SK-N-SH (cell line): ENCODE data around the gene OSBP2. TPM values are rescaled to one million over a fixed set of nuclear protein-coding genes. Genes with fewer than 3 reads are reported as not detected.

Experiments
- CTCF ChIA-PET: fragments of 300-600, 350-600 bp; formaldehyde crosslinking; extraction: SDS; loops from one replicate; lab custom pipeline; 2021; lab: Yijun Ruan, JAX
- POLR2A ChIA-PET: fragments of 350-600 bp; sonication (Branson Sonifier 250); formaldehyde crosslinking; extraction: SDS; loops from one replicate; lab custom pipeline; 2020; ENCODE audit warnings: antibody characterized with exemption, inconsistent platforms; lab: Yijun Ruan, JAX
- DNase-seq: peaks from one replicate; pipeline ENCODE4 v3.0.0; 2012
- H2AFZ ChIP-seq: fragments of 200-600 bp; sonication (generic); 2 replicates; pipeline ENCODE4 v1.8.1; 2016; ENCODE audit warnings: antibody characterized with exemption, mild to moderate bottlenecking, low read depth
- H3F3A ChIP-seq: fragments of 200-600 bp; sonication (generic); replicated peaks from 2 replicates; pipeline ENCODE3; 2016; ENCODE audit warnings: antibody characterized with exemption, mild to moderate bottlenecking; ENCODE audit not compliant: insufficient read depth
- H3K27ac ChIP-seq, 2 experiments: fragments of 200-500 bp in 1 of 2; fragments of 200-600 bp in 1 of 2; sonication (Bioruptor generic) in 1 of 2; sonication (generic), shearing (Covaris generic) in 1 of 2; 2 replicates each; pipeline versions ENCODE4 v1.5.1 to v1.6.1; 2014 to 2016; ENCODE audit warnings: low read depth in 2 of 2, inconsistent platforms in 1 of 2, low read length in 1 of 2, mild to moderate bottlenecking in 1 of 2, mixed read lengths in 1 of 2
- H3K27me3 ChIP-seq: fragments of 200-600 bp; sonication (generic), shearing (Covaris generic); 2 replicates; pipeline ENCODE4 v1.6.1; 2016; ENCODE audit warnings: mixed run types; ENCODE audit not compliant: insufficient read depth
- H3K36me3 ChIP-seq, 2 experiments: fragments of 200-500 bp in 1 of 2; fragments of 200-600 bp in 1 of 2; sonication (Bioruptor generic) in 1 of 2; sonication (generic) in 1 of 2; replicated peaks in 1 of 2; 2 replicates each; pipeline versions ENCODE3 to v1.5.1; 2014 to 2016; ENCODE audit warnings: low read length in 1 of 2, mild to moderate bottlenecking in 1 of 2; ENCODE audit not compliant: insufficient read depth in 2 of 2, control insufficient read depth in 1 of 2
- H3K4me1 ChIP-seq, 2 experiments: fragments of 200-500 bp in 1 of 2; fragments of 200-600 bp in 1 of 2; sonication (Bioruptor generic) in 1 of 2; sonication (generic), shearing (Covaris generic) in 1 of 2; 2 replicates each; pipeline versions ENCODE4 v1.5.1 to v1.6.1; 2014 to 2016; ENCODE audit warnings: low read depth in 1 of 2, low read length in 1 of 2, mixed run types in 1 of 2; ENCODE audit not compliant: insufficient read depth in 2 of 2, control insufficient read depth in 1 of 2
- H3K4me2 ChIP-seq: fragments of 200-600 bp; sonication (generic), shearing (Covaris generic); 2 replicates; pipeline ENCODE4 v1.6.1; 2017; ENCODE audit warnings: mixed run types
- H3K4me3 ChIP-seq, 2 experiments: fragments of 200-500 bp in 1 of 2; fragments of 200-600 bp in 1 of 2; sonication (Bioruptor generic) in 1 of 2; sonication (generic), shearing (Covaris generic) in 1 of 2; 2 replicates each; pipeline versions ENCODE4 v1.5.1 to v1.8.1; 2014 to 2016; ENCODE audit warnings: low read depth in 2 of 2, inconsistent platforms in 1 of 2, low read length in 1 of 2, mild to moderate bottlenecking in 1 of 2, mixed read lengths in 1 of 2, moderate library complexity in 1 of 2
- H3K79me2 ChIP-seq: fragments of 200-600 bp; sonication (generic); 2 replicates; pipeline ENCODE4 v1.8.1; 2017; ENCODE audit warnings: mild to moderate bottlenecking; ENCODE audit not compliant: insufficient read depth
- H3K9ac ChIP-seq: fragments of 200-600 bp; sonication (generic); 2 replicates; pipeline ENCODE4 v1.6.1; 2017; ENCODE audit warnings: mixed run types
- H3K9me2 ChIP-seq: fragments of 200-600 bp; sonication (generic); 2 replicates; pipeline ENCODE4 v1.6.1; 2017; ENCODE audit warnings: mixed run types
- H3K9me3 ChIP-seq: fragments of 200-600 bp; sonication (generic); 2 replicates; pipeline ENCODE4 v1.6.1; 2017; ENCODE audit warnings: mixed run types, mild to moderate bottlenecking, moderate library complexity
- H4K20me1 ChIP-seq: fragments of 200-600 bp; sonication (generic); 2 replicates; pipeline ENCODE4 v1.6.1; 2017; ENCODE audit warnings: mild to moderate bottlenecking, mixed run types; ENCODE audit not compliant: insufficient read depth
- GABPA ChIP-seq: IDR thresholded peaks from 2 replicates; pipeline ENCODE4 v1.4.0; 2012; ENCODE audit warnings: low read depth, mild to moderate bottlenecking
- GATA2 ChIP-seq: sonication (generic); formaldehyde crosslinking; IDR thresholded peaks from 2 replicates; pipeline ENCODE4 v1.5.0; 2020; ENCODE audit warnings: mild to moderate bottlenecking, missing genetic modification reagents
- IRF3 ChIP-seq: fragments of 150-350 bp; IDR thresholded peaks from 2 replicates; pipeline ENCODE4 v1.6.1; 2016; ENCODE audit warnings: mild to moderate bottlenecking, low read depth, low read length
- MAX ChIP-seq: IDR thresholded peaks from 2 replicates; pipeline ENCODE4 v1.4.0; 2012; ENCODE audit warnings: low read depth
- NRF1 ChIP-seq: IDR thresholded peaks from 2 replicates; pipeline ENCODE4 v1.6.1; 2012; ENCODE audit warnings: low read depth, mild to moderate bottlenecking, low read length
- RAD21 ChIP-seq: IDR thresholded peaks from 2 replicates; pipeline ENCODE4 v1.6.1; 2012; ENCODE audit warnings: mild to moderate bottlenecking, low read length
- REST ChIP-seq: IDR thresholded peaks from 2 replicates; pipeline ENCODE4 v1.6.1; 2012; ENCODE audit warnings: mild to moderate bottlenecking, low read depth, low read length, moderate library complexity
- RFX5 ChIP-seq: IDR thresholded peaks from 2 replicates; pipeline ENCODE4 v1.6.1; 2012; ENCODE audit warnings: mild to moderate bottlenecking, improper control_type of control experiment, low read length
- SIN3A ChIP-seq: IDR thresholded peaks from 2 replicates; pipeline ENCODE4 v1.6.1; 2012; ENCODE audit warnings: low read depth, mild to moderate bottlenecking, low read length, moderate library complexity, borderline replicate concordance
- TEAD4 ChIP-seq: IDR thresholded peaks from 2 replicates; pipeline ENCODE4 v1.4.0; 2012; ENCODE audit warnings: mild to moderate bottlenecking, borderline replicate concordance; ENCODE audit not compliant: insufficient read depth
- USF1 ChIP-seq: IDR thresholded peaks from 2 replicates; pipeline ENCODE4 v1.4.0; 2012; ENCODE audit warnings: low read depth, borderline replicate concordance
- YY1 ChIP-seq: IDR thresholded peaks from 2 replicates; pipeline ENCODE4 v1.4.0; 2012; ENCODE audit warnings: low read depth, mild to moderate bottlenecking
- ZBTB33 ChIP-seq: IDR thresholded peaks from 2 replicates; pipeline ENCODE4 v1.4.0; 2012; ENCODE audit warnings: low read depth, borderline replicate concordance
- WGBS: methylation state at CpG from one replicate; pipeline ENCODE4 v1.1.6; 2017; ENCODE audit warnings: low lambda C conversion rate; 5-methylcytosine and 5-hydroxymethylcytosine counted together
- polyA plus RNA-seq, 3 experiments: library from polyadenylated mRNA; depleted of rRNA; stranded (reverse); fragments of >200 nt; gene quantifications; 2 replicates each; pipeline ENCODE4 v1.2.3, GENCODE V29; 2012

The OSBP2 gene
- polyA plus RNA-seq, 1 of the 3 experiments (the other 2 are of a cell fraction), result 3.1 TPM

GRCh38 chr22:30731658-30732057, 37.0 kb downstream of the OSBP2 start:
- CTCF ChIA-PET, result interaction anchor here (1.8 kb wide), 1 partner anchor 97 kb away, joined by 6 read pairs; no protein-coding TSS in a partner anchor

More at GRCh38 chr22:30731658-30732057, 37.0 kb downstream of the OSBP2 start:
- no peaks in the 10 kb centered on the region for H3K9me2 ChIP-seq
- 95% methylated on average over 6 of the region's 6 CpGs for WGBS
- H3K36me3 ChIP-seq, result no peaks in the 10 kb centered on the region
- H3K4me3 ChIP-seq, result no peak overlapping the region
- no peak for DNase-seq
- no peak overlapping the region for H2AFZ ChIP-seq
- TF ChIP-seq RFX5 (no peak), GATA2 (CRISPR knock-in tag) (no peak), REST (no peak), ZBTB33 (no peak), NRF1 (no peak), YY1 (no peak), TEAD4 (no peak), RAD21 (no peak), SIN3A (no peak), MAX (no peak), USF1 (no peak), GABPA (no peak), IRF3 (no peak)
- H3K27ac ChIP-seq, result no peak overlapping the region
- H3K4me2 ChIP-seq, result no peak overlapping the region
- no peaks in the 10 kb centered on the region for H3K27me3 ChIP-seq
- H3F3A ChIP-seq, result peaks cover 11% of the 10 kb centered on the region
- POLR2A ChIA-PET, result no interaction called here
- H3K79me2 ChIP-seq, result no peaks in the 10 kb centered on the region
- no peaks in the 10 kb centered on the region; the same call in 1 of the 2 replicates for H3K9me3 ChIP-seq
- no peaks in the 10 kb centered on the region for H4K20me1 ChIP-seq
- no peak overlapping the region for H3K9ac ChIP-seq
- H3K4me1 ChIP-seq, result 0 out of 4 replicates have a peak, but pooled peaks cover 0 to 4% of the 10 kb centered on the region in 2 experiments
